HCEC 1CT (cell line): ENCODE measurements around the gene ICAM4.
"Not testable (repeated sequence)": the region's sequence is repeated elsewhere in the genome, so short reads cannot be mapped to it uniquely, and the experiment has no call there.

Source experiments
- DNase-seq: peaks from one replicate; pipeline ENCODE4 v3.0.0-alpha.2; 2017

ICAM4 gene

DNA sequence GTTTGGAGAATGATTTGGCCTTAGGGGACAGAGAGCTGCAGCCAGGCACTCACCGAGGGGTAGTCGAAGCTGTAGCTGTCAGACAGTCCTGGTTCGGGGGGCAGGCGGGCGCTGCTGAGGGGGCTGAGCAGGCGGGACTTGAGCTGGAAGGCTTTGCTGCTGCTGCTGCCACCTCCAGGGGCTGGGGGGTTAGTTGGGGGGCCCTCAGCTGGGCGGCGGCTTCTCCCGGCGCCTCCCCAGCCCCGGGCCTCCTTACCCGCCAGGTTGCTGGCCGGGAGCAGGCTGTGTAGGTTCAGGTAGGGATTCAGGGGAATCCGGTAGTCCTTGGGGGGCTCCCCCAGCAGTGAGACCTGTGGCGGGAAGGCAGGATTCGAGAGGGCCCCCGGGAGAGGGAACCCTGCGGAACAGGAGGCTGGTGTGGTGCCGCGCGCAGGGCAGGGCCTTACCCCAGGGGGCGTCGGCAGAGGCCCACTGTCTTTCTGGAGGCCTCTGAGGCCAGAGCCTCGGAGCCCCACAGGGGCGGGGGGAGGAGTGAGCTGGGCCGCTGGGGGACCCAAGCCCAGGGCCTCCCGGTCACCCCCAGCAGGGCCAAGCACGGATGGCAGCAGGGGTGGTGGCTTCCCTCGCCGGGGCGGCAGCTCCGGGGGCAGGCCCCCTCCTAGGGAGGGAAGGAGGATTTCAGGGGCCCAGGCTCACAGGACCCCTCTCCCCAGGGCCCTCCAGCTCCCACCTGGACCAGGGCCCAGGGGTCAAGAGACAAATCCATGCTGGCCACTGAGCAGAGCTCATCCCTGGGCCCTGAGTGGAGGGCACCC is 34.1 kb downstream of the ICAM4 start:
- no peak for DNase-seq

DNA sequence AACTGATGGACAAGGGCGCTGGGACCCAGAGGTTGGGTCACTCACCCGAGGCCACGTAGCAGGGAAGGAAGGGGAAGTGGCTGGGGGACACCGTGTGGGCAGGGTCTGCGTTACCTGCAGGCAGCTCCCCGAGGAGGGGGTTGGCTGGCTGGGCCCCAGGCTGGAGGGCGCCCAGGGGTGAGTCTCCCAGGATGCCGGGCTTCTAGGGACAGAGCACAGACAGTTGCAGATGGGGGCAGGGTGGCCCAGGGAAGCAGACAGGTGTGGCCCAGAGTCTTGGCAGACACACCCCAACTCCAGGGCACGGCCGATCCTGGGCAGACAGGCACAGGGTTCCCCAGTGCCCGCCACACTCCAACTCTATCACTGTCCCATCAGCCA is 34.7 kb downstream of the ICAM4 start:
- DNase-seq = no peak

DNA sequence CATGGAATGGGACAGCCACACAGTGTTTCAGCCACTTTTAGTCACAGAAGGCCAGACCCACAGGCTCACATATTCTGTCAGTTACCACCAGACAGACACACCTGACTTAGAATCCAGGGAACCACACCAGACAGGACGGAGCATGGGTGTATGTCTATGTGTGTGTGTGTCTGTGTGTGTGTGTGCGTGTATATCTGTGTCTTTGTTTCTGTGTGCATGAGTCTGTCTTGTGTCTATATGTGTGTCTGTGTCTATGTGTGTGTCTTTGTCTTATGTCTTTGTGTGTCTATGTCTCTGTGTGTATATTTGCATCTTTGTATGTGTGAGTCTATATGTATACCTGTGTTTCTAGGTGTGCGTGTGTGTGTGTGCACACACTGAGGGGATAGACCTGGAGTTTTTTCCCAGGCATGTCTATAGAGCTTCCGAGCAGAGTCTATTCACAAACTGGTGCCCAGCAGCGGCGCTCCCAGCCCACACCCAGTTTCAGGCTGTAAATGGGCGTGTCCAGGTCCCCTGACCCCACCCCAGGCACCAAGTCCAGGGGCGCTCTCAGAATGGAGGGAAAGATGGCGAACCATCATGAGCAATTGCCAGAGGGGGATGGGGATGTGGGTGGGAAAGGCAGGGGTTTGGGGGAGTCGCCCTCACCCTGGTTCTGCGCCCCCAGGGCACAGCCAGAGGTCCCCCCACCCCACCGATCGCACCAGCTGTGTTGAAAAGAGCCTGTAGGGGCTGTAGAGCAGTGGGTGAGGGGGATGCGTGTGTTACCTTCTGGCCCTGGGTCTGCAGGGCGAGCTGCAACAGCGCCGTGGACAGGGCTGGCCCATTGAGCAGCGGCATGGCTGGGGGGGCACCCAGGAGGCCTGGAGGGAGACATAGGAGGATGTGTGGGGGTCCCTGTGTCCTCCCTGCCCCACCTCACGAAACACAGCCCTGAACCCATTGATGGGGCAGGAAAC is 35.4 kb downstream of the ICAM4 start:
- no peak for DNase-seq

DNA sequence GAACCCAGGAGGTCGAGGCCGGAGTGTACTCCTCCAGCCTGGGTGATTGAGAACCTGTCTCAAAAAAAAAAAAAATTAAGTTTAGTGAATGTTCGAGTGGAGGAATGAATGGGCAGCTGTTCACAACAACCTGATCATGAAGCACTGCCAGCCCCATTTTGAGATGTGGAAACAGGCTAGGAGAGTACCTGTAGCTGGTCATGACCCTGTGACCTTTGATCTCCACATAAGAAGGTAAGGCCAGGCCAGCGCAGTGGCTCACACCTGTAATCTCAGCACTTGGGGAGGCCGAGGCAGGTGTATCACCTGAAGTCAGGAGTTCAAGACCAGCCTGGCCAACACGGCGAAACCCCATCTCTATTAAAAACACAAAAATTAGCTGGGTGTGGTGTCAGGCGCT is 39.0 kb downstream of the ICAM4 start:
- DNase-seq = no peak

DNA sequence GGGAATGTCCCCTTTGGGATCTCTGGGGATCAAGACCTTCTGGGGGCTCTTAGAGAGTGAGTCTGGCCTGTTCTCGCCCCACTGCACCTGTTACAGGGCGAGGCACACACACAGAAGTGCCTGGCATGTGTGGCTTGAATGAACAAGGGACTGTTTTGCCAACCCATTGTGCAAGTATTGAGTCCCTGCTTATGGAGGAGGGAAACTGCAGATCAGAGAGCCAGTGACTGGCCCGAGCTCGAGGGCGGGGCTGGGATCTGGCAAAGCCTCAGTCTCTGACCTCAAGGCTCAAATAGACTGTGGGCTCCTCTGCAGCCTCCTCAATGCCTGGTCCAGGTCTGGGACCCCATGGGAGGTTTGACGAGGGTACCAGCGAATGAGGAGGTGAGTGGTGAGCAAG is 41.0 kb downstream of the ICAM4 start:
- DNase-seq = no peak

DNA sequence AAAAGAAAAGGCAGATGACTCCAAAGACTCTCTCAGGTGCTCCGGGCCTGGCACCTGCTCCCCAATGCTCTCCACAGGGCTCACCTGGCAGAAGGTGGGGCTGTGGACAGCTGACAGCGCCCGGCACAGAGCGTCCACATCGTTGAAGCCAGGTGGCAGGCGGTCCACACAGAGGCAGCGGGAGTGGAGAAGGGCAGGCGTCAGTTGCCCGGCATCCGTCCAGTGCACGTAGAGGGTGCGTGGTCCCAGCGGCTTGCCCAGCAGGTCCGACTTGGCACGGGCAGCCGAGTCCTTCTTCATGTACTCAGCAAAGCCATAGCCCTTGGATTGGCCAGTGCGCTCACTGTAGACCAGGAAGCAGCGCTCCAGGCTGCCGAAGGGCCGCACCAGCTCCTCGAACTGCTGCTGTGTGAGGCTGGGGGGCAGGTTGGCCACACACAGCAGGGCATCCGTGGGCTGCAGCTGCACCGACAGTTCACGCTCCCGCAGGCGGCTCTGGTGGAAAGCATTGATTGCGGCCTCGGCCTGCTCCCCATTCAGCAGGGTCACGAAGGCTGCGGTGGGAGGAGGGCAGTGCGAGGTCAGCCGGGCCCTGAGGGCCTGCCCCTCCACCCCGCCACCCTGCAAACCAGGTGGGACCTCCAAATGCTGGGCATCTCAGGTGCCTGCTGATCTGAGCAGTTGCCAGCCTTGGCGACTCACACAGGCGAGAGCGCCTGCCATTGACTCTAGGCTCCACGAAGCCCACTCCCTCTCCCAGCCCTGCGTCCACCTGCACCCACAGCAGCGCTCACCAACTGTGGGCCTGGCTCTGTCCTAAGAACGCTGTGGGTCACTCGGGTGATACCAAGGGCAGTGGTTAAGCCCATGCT is 42.0 kb downstream of the ICAM4 start:
- DNase-seq = no peak

DNA sequence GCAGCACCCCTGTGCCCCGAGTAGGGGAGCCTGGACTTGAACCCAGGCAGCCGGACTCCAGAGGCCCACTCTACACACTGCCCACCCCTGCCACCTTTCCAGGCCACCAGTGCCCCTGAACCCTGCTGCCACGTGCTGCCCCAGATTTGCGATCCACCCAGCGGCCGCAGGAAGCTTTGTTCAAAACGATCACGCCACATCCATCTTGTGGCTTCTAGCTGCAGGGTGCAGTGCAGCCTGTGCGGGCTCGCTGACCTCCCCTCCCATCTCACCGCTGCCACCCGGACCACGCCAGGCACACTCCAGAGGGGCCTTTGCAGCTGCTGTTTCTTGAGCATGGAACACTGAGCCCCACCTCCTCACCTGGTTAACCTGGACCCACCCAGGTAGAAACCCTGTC is 42.8 kb downstream of the ICAM4 start:
- no peak for DNase-seq

DNA sequence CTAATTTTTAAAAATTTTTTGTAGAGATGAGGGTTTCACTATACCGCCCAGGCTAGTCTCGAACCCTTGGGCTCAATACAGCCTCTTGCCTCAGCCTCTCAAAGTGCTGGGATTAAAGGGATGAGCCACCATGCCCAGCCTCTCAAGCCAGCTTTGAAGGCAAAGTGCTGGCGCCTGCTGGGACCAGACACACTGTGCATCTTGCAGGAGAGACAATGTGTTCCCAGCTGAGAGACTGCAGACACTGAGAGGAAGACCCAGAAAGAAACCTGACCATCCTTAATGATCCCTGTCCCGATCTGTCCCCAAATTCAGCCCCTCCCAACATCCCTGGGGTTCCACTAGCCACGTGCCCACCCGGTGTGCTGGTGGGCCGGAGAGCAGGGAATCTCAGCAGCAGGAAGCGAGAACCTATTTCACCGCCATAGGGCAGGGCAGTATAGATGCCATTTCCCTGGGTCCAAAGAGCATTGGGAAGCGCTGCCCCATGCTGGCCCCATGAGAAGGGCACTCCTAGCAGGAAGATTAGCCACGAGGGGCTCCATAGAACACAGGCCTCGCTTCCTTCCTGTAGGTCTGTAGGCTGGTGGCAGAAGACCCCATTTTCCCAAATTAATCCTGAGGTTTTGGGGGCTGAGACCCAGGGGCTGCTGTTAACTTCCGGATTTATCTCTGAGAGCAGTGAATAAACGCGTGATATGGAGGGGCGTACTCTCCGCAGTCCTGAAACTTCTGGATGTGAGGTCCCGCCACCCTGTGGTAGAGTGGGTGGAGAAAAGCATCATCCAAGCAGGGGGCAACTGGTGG is 45.6 kb downstream of the ICAM4 start:
- no peak for DNase-seq

DNA sequence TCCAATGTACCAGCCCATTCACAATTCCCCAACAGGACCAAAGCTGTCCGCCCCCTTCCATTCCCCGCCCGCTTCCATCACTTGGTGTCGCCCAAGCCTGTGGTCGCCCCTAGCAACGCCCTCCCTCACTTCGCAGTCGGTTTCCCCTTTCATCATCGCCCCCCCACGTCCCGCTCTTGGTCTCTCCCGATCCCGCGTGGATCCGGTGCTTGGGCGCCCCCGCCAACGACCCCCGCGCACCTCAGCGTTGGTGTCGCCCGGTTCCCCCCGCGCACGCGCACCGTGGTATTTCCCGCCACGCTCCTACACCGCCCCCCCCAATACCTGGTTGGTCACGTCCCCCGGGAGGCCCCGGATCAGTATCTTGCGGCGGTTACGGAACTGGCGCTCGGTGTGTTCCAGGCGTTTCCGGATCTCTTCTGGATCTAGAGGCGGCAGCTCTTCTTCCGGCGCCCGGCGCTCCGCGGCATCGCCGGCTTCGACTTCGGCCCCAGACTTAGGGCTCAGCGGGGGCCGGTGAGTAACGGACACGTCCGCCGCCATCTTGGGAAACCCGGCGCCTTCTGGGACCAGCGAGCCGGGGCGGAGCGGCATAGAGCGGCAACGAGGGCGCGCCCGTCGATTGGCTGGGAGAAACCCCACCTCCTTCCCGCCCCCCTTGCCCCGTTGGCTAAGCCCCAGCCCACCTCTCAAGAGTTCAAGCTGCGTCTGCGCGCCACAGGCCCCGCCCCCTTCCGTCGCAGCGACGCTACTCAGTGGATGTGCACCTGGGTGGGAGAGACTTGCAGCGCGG is 46.4 kb downstream of the ICAM4 start, which contains the start of gene RAVER1:
Gene RAVER1, minus strand, starts transcription at position 565 of the 793 bp plus-strand sequence. Its CDS starts 22 bp downstream, at position 543.
- peak; percentile 97 for DNase-seq

DNA sequence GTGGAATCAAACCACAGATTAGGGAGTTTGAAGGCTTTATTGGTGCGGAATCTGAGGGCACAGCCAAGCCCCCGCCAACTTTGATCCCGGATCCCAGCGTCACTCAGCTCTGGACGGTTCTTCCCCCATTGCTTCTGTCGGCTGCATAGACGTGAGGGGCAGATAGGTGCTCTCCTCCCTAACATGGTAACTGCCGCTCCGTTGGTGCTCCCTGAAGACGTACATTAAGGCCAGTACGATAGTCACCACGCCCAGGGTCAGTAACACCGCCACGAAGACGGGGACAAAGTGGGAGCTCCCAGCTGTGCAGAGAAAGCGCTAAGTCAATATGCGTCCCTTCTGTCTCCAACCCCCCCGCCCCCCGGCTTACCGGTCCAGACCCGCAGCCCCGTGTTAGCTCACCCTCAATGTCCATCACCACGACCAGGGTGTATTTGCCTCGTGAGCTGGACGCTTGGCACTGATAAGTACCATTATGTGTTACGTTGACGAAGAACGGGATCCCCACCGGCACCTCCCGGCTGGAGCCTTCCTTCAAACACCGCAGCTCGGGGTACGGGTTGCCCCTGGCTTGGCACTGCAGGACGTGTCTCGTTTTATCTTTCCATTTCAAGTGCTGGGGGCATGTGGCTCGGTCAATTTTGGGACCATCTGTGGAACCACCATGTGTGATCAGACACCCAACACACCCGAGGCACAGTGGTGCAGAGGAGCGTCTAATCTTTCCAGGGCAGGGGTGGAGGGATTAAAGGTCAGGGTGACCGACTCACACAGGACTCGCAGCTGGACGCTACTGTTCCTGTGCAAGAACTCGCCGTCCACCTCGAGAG is 47.2 kb downstream of the ICAM4 start:
- DNase-seq = no peak

DNA sequence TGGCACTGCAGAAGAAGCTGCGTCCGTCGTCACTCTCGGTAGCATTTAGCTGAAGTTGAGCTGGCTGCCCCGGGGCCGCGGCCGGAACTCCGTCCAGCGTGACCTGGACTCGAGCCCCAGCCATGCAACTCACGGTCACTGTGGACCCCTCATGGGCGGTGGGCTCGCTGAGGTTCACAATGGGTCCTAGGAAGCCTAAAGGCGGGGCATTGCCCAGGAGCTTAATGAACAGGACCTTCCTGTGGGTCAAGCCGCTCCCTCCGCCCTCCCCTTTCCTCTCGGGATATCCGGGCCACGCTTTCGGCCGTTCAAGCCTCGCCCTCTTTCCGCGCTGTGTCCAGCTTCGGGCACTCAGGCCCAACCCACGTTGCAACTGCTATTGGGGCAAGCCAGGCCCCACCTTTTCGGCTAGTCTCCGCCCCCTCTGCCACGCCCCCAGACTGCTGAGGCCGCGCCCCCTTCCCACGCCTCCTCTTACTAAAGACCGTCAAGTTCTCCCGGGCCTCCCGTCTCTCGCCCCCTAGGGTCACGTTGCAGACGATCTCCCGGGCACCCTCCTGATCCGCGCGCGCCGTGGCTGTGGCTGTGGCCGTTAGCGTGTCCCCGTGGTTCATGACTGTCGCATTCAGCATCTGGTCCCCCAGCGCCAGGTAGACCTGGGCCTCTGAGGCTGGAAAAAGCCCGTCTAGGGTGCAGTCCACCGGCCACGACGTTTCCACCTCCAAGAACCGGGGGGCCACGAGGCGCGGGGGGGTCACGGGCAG is 48.0 kb downstream of the ICAM4 start:
- DNase-seq = peak; percentile 96

DNA sequence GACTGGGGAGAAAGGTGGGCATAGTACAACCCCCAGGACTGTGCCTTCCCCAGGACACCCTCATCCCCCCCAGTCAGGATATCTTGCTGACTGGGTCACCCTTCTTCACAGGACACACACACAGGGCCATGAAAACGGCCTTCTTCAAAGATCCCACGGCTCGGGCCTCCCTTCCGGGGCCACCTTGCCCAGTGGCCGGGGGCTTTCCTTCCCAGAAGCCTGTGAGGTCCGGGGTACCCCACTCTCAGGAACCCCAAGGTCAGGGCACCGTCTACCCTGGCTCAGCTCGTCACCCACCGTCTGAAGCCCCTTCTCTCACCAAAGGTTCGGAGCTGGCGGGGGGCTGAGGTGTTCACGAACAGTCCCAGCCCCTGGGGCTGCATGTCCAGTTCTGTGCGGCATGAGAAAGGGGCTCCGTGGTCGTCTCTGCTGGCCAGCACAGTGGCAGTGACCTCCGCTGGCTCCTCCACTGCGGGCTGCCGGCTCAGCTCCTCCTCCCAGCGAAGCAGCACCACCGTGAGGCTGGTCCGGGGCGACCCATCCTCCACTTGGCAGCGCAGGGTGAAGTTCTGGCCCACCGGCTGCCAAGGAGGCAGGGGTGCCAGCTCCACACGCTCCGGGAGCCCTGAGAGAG is 48.7 kb downstream of the ICAM4 start:
- DNase-seq = no peak

DNA sequence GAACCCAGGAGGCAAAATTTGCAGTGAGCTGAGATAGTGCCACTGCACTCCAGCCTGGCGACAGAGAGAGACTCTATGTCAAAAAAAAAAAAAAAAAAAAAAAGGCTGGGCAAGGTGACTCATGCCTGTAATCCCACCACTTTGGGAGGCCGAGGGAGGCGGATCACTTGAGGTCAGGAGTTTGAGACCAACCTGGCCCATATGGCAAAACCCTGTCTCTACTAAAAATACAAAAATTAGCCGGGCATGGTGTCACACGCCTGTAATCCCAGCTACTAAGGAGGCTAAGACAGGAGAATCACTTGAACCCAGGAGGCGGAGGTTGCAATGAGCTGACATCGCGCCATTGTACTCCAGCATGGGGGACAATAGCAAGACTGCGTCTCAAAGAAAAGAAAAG is 50.0 kb downstream of the ICAM4 start:
- not testable (repeated sequence) for DNase-seq
